ENCODE measurements around the gene CAMK2G. TPM values are rescaled to one million over a fixed set of nuclear protein-coding genes. Genes with fewer than 3 reads are reported as not detected.

The CAMK2G gene
- 10 to 100 TPM; 20.9 to 21.7 TPM for total RNA-seq
- polyA plus RNA-seq (2013, experiment 1 of 2): 29.8 TPM
- polyA plus RNA-seq (2013, experiment 2 of 2): 25.8 TPM
- long read RNA-seq, experiment 1, partial matches to known transcripts: 3 of 14 reads
- long read RNA-seq, experiment 1, other reads (novel, unspliced or antisense): 9 of 14 reads
- long read RNA-seq, experiment 2, partial matches to known transcripts: 4 of 34 reads
- long read RNA-seq, experiment 2, other reads (novel, unspliced or antisense): 24 of 34 reads
- long read RNA-seq, experiment 3, transcript CAMK2G-204 (19 exons, 3,563 nt): major isoform, 6 of 65 reads
- long read RNA-seq, experiment 3, partial matches to known transcripts: 7 of 65 reads
- long read RNA-seq, experiment 3, other reads (novel, unspliced or antisense): 48 of 65 reads
- long read RNA-seq, experiment 4, partial matches to known transcripts: 1 of 10 reads
- long read RNA-seq, experiment 4, other reads (novel, unspliced or antisense): 7 of 10 reads

DNA sequence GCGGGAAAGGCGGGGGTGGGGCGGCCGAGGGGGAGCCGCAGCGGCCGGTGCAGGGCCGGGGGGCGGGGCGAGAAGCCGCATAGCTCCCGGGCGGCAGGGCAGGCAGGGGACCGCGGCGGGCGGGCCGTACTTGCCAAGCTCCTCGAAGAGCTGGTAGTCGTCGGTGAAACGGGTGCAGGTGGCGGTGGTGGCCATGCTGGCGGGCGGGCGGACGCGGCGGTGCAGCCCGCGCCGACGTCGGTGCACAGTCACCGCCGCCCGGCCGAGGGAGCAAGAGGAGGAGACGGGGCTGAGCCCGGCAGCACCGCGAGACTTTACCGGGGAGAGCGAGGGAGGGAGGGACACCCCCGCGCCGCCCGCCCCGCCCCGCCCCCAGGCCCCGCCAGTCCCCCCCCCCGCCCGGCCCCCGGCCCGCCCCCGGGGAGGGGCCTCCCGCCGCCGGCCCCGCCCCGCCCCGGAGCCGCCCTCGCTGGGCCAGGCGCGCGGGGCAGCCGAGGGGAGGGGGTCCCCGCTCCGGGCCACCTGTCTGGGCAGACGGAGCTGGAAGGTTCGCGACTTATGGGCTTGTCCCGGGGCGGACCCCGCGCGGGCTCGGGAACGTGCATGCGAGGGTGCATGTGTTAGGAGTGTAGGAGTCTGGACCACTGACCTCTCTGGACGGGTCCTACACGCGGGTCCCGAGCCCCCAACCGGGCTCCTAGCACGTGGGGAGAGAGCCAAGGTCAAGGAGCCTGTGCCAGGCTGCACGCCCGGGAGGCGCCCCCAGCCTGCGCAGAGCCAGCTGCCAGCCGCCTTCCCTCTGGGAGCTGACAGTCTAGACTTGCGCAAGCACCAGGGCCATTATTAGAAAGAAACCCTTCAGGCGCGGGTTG, at the start of gene CAMK2G:
Gene CAMK2G (minus strand): TSS at position 289 of the 872 bp plus-strand sequence. CDS start 94 bp downstream, at position 195.
- WGBS, 2 experiments (ENCODE audit: insufficient coverage in 1 of 2, insufficient read length in 1 of 2): 4 to 26% methylated on average over 14 to 92 of the region's 95 CpGs
- Mint-ChIP-seq H3K4me3 (peak within 1 kb of the TSS; percentile 68), H3K36me3 (ENCODE audit: low read depth) (peaks cover 12% of the 10 kb centered on the region), H3K4me1 (peaks cover 16% of the 10 kb centered on the region), H3K27me3 (ENCODE audit: insufficient read depth) (peaks cover 32% of the 10 kb centered on the region), H3K9me3 (no peaks in the 10 kb centered on the region), H3K27ac (no peak within 1 kb of the TSS)
- Histone ChIP-seq H3K9ac (ENCODE audit: extremely low read depth, low read length, poor library complexity, severe bottlenecking) (no peak within 1 kb of the TSS), H3K4me1 (ENCODE audit: control insufficient read depth, insufficient read depth, low read length) (peaks cover 5% of the 10 kb centered on the region), H3K27me3 (ENCODE audit: control insufficient read depth, insufficient read depth, low read length, poor library complexity, severe bottlenecking) (peaks cover 13% of the 10 kb centered on the region), H3K27ac (ENCODE audit: low read depth, low read length) (no peak within 1 kb of the TSS), H3K9me3 (ENCODE audit: control insufficient read depth, low read length) (no peaks in the 10 kb centered on the region), H3K36me3 (ENCODE audit: control insufficient read depth, insufficient read depth, low read length) (peaks cover 26% of the 10 kb centered on the region), H3K4me3 (ENCODE audit: low read length) (peak within 1 kb of the TSS; percentile 78)
- no peak for TF ChIP-seq CTCF (conservative IDR thresholded peaks at IDR 0.05)
- DNase-seq: peak; percentile 91

- no peak overlapping the region for H3K27ac Mint-ChIP-seq
- Histone ChIP-seq H3K27me3 (ENCODE audit: control insufficient read depth, insufficient read depth, low read length, poor library complexity, severe bottlenecking) (peaks cover 4% of the 10 kb centered on the region), H3K27ac (ENCODE audit: low read depth, low read length) (no peak overlapping the region), H3K9me3 (ENCODE audit: control insufficient read depth, low read length) (no peaks in the 10 kb centered on the region), H3K9ac (ENCODE audit: extremely low read depth, low read length, poor library complexity, severe bottlenecking) (no peak overlapping the region), H3K4me1 (ENCODE audit: control insufficient read depth, insufficient read depth, low read length) (no peaks in the 10 kb centered on the region), H3K36me3 (ENCODE audit: control insufficient read depth, insufficient read depth, low read length) (no peaks in the 10 kb centered on the region), H3K4me3 (ENCODE audit: low read length) (no peak overlapping the region)
- H3K4me3 Mint-ChIP-seq: no peak overlapping the region
- no peaks in the 10 kb centered on the region for H3K9me3 Mint-ChIP-seq
- WGBS, 2 experiments (ENCODE audit: insufficient coverage in 1 of 2, insufficient read length in 1 of 2): 88 to 100% methylated on average over 1 of the region's 2 CpGs
- H3K36me3 Mint-ChIP-seq (ENCODE audit: low read depth): no peaks in the 10 kb centered on the region
- peaks cover 8% of the 10 kb centered on the region for H3K27me3 Mint-ChIP-seq (ENCODE audit: insufficient read depth)
- peaks cover 19% of the 10 kb centered on the region for H3K4me1 Mint-ChIP-seq
- TF ChIP-seq CTCF (conservative IDR thresholded peaks at IDR 0.05): no peak
- no peak for DNase-seq
Observed at GRCh38 chr10:73922864-73923133, 48.4 kb upstream of the CAMK2G start.

DNA sequence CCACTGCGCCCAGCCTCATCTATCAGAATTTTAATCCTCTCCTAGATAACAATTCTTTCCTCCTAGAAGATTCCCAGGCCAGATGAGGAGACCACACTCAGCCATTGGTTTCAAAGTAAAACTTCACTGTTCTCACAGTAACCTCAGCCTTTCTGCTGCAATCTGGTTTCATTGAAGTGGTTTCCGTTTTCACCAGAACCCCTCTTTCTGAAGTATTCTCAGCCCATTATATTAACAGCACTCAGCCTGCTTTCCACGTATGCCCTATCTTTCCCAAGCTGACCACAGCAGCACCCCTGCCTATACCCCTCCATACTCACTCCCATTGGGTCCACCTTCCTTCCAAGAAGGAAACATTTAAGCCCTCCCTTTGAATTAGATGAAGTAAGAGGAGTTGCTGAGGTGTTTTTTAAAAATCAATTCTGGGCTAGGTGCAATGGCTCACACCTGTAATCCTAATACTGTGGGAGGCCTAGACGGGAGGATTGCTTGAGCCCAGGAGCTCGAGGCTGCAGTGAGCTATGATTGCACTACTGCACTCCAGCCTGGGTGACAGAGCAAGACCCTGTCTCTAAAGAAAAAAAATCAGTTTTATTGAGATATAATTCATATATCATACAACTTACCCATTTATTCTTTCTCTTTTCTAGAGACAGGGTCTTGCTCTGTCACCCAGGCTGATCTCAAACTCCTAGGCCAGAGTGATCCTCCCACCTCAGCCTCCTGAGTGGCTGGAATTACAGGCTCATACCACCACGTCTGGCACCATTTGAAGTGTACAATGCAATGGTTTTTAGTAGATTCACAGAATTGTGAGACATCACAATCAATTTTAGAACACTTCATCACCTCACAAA, 47.9 kb upstream of the CAMK2G start:
- DNase-seq: no peak

More for the DNA sequence above, 47.9 kb upstream of the CAMK2G start:
- peaks cover 19% of the 10 kb centered on the region for H3K4me1 Mint-ChIP-seq
- peaks cover 8% of the 10 kb centered on the region for H3K27me3 Mint-ChIP-seq (ENCODE audit: insufficient read depth)
- H3K9me3 Mint-ChIP-seq: no peaks in the 10 kb centered on the region
- WGBS, 2 experiments (ENCODE audit: insufficient coverage in 1 of 2, insufficient read length in 1 of 2): 78 to 88% methylated on average over 4 to 6 of the region's 6 CpGs
- Histone ChIP-seq H3K4me1 (ENCODE audit: control insufficient read depth, insufficient read depth, low read length) (no peaks in the 10 kb centered on the region), H3K36me3 (ENCODE audit: control insufficient read depth, insufficient read depth, low read length) (no peaks in the 10 kb centered on the region), H3K27ac (ENCODE audit: low read depth, low read length) (no peak overlapping the region), H3K9me3 (ENCODE audit: control insufficient read depth, low read length) (no peaks in the 10 kb centered on the region), H3K4me3 (ENCODE audit: low read length) (no peak overlapping the region), H3K27me3 (ENCODE audit: control insufficient read depth, insufficient read depth, low read length, poor library complexity, severe bottlenecking) (peaks cover 4% of the 10 kb centered on the region), H3K9ac (ENCODE audit: extremely low read depth, low read length, poor library complexity, severe bottlenecking) (no peak overlapping the region)
- no peaks in the 10 kb centered on the region for H3K36me3 Mint-ChIP-seq (ENCODE audit: low read depth)
- TF ChIP-seq CTCF (conservative IDR thresholded peaks at IDR 0.05): no peak
- H3K27ac Mint-ChIP-seq: no peak overlapping the region
- no peak overlapping the region for H3K4me3 Mint-ChIP-seq

All from endodermal cell (in vitro differentiated cells).